ENCODE measurements around the gene RNF38.

The RNF38 gene

DNA sequence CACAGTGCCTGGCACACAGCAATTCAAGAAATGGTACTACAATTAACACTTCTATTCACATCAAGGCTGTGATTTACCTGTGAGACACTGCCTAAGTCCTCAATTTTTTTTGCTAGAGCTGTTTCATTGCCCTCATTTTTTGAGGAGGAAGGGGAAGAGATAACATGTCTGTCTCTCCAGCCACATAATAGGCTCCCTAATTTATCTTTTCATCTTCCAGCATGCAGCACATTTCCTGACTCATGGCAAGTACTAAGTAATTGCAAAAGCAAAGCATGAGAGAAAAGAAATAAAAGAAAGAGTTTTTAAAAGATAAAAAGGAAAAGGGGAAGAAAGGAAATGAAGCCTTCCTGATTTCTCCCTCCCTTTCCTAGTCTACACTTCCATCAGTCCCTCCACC is 26.9 kb upstream of the RNF38 start:
- DNase-seq (ENCODE audit: low read depth in 1 of 2, low spot score in 1 of 2), result no peak
- Histone ChIP-seq H3K27me3 (ENCODE audit: insufficient read depth, poor library complexity, severe bottlenecking) (no peaks in the 10 kb centered on the region), H3K27ac (replicated peaks) (no peak overlapping the region), H3K4me3 (replicated peaks; ENCODE audit: insufficient read depth, low read length) (no peak overlapping the region)
- TF ChIP-seq GABPA (IDR thresholded peaks at IDR 0.05; ENCODE audit: low read depth), result no peak
- TF ChIP-seq, protein P1, sequence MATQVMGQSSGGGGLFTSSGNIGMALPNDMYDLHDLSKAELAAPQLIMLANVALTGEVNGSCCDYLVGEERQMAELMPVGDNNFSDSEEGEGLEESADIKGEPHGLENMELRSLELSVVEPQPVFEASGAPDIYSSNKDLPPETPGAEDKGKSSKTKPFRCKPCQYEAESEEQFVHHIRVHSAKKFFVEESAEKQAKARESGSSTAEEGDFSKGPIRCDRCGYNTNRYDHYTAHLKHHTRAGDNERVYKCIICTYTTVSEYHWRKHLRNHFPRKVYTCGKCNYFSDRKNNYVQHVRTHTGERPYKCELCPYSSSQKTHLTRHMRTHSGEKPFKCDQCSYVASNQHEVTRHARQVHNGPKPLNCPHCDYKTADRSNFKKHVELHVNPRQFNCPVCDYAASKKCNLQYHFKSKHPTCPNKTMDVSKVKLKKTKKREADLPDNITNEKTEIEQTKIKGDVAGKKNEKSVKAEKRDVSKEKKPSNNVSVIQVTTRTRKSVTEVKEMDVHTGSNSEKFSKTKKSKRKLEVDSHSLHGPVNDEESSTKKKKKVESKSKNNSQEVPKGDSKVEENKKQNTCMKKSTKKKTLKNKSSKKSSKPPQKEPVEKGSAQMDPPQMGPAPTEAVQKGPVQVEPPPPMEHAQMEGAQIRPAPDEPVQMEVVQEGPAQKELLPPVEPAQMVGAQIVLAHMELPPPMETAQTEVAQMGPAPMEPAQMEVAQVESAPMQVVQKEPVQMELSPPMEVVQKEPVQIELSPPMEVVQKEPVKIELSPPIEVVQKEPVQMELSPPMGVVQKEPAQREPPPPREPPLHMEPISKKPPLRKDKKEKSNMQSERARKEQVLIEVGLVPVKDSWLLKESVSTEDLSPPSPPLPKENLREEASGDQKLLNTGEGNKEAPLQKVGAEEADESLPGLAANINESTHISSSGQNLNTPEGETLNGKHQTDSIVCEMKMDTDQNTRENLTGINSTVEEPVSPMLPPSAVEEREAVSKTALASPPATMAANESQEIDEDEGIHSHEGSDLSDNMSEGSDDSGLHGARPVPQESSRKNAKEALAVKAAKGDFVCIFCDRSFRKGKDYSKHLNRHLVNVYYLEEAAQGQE (IDR thresholded peaks at IDR 0.05; ENCODE audit: insufficient replicate concordance, low read depth), result no peak

DNA sequence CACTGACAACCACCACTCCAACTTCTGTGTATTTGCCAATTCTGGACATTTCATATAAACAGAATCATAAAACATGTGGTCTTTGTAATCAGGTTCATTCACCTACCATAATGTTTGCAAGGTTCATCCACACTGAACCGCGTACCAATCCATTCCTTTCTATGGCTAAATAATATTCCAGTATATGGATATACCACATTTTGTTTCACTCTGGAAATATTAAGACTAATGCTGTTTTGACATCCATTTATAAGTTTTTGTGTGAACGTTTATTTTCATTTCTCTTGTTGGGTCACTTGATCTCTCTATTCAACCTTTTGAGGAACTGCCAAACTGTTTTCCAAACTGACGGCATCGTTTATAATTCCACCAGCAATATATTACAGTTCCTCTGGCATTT is 26.3 kb upstream of the RNF38 start:
- H3K27ac ChIP-seq (replicated peaks), result no peak overlapping the region
- DNase-seq (ENCODE audit: low read depth in 1 of 2, low spot score in 1 of 2), result no peak
- no peak overlapping the region for H3K4me3 ChIP-seq (replicated peaks; ENCODE audit: insufficient read depth, low read length)
- TF ChIP-seq POLR2AphosphoS5 (IDR thresholded peaks at IDR 0.05; ENCODE audit: low read depth) (no peak), SPI1 (IDR thresholded peaks at IDR 0.05; ENCODE audit: borderline replicate concordance, low read depth) (no peak), GABPA (IDR thresholded peaks at IDR 0.05; ENCODE audit: low read depth) (no peak)
- TF ChIP-seq, protein P1 (IDR thresholded peaks at IDR 0.05; ENCODE audit: insufficient replicate concordance, low read depth), result no peak
- TF ChIP-seq, protein P2, sequence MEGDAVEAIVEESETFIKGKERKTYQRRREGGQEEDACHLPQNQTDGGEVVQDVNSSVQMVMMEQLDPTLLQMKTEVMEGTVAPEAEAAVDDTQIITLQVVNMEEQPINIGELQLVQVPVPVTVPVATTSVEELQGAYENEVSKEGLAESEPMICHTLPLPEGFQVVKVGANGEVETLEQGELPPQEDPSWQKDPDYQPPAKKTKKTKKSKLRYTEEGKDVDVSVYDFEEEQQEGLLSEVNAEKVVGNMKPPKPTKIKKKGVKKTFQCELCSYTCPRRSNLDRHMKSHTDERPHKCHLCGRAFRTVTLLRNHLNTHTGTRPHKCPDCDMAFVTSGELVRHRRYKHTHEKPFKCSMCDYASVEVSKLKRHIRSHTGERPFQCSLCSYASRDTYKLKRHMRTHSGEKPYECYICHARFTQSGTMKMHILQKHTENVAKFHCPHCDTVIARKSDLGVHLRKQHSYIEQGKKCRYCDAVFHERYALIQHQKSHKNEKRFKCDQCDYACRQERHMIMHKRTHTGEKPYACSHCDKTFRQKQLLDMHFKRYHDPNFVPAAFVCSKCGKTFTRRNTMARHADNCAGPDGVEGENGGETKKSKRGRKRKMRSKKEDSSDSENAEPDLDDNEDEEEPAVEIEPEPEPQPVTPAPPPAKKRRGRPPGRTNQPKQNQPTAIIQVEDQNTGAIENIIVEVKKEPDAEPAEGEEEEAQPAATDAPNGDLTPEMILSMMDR (IDR thresholded peaks at IDR 0.05; ENCODE audit: insufficient read depth, low read length), result no peak
- no peaks in the 10 kb centered on the region for H3K27me3 ChIP-seq (ENCODE audit: insufficient read depth, poor library complexity, severe bottlenecking)

DNA sequence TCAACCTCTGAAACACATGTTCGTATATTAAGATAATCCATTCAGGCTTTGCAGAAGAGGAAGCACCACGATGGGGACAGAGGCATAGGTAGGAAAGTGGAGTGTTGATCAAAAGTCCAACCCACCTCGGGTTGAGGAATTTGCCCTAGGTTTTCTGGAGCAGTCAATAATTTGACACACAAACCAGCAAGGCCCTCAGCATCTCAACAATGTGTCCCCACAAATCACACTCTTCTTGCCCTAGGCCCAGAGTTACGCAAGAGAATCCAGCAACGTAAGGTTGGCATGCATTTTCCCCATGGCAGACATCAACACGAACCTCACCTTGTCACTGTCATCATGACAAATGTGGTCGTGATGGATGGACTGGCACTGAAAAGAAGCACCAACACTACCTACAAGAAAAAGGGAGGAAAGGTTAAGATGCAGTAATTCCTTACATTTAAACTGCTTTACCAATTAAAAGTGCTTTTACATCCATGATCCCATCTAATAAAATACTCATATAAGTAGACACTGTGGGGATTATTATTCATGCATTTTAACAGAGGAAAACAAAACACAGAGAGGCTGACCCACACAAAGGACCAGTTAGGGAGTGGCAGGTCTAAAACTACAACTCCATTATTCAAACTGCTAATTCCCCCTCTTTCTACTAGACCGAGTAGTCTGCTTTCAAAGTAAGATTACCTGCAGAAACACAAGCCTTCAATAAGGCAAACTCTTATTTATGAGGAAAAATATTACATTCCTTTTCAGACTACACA is 24.4 kb upstream of the RNF38 start:
- TF ChIP-seq, protein P1 (IDR thresholded peaks at IDR 0.05; ENCODE audit: insufficient replicate concordance, low read depth), result no peak
- no peak for TF ChIP-seq POLR2AphosphoS5 (IDR thresholded peaks at IDR 0.05; ENCODE audit: low read depth)
- TF ChIP-seq, protein P2 (IDR thresholded peaks at IDR 0.05; ENCODE audit: insufficient read depth, low read length), result no peak
- TF ChIP-seq SPI1 (IDR thresholded peaks at IDR 0.05; ENCODE audit: borderline replicate concordance, low read depth), result no peak
- TF ChIP-seq GABPA (IDR thresholded peaks at IDR 0.05; ENCODE audit: low read depth), result no peak
- Histone ChIP-seq H3K27me3 (ENCODE audit: insufficient read depth, poor library complexity, severe bottlenecking) (no peaks in the 10 kb centered on the region), H3K4me3 (replicated peaks; ENCODE audit: insufficient read depth, low read length) (no peak overlapping the region), H3K27ac (replicated peaks) (no peak overlapping the region)
- DNase-seq (ENCODE audit: low read depth in 1 of 2, low spot score in 1 of 2), result no peak

All from HL-60 (cell line).